Peyer's patch (tissue), 4 donors: ENCODE results near the gene CEP128. TPM values are rescaled to one million over a fixed set of nuclear protein-coding genes. Genes with fewer than 3 reads are reported as not detected.

Experiments used
- DNase-seq, 3 donors: peaks; one replicate each; pipeline ENCODE4 v3.0.0-alpha.2; 2017 to 2019
- H3K27ac ChIP-seq, 4 donors: fragments of 200-600 bp; sonication (generic); one replicate each; pipeline ENCODE4 v1.5.1; 2016 to 2019
- H3K27me3 ChIP-seq, 2 donors: fragments of 200-600 bp; sonication (generic); one replicate each; pipeline ENCODE4 v1.5.1; 2019
- H3K36me3 ChIP-seq, 3 donors: fragments of 200-600 bp; sonication (generic); one replicate each; pipeline ENCODE4 v1.5.1; 2016 to 2019
- H3K4me1 ChIP-seq, 4 donors: fragments of 200-600 bp; sonication (generic); one replicate each; pipeline ENCODE4 v1.5.1; 2016 to 2019
- H3K4me3 ChIP-seq, 4 donors: fragments of 200-600 bp; sonication (generic); 1 replicate in 3 of 4; 2 replicates in 1 of 4; pipeline ENCODE4 v1.5.1; 2016 to 2019; ENCODE audit warnings: mild to moderate bottlenecking in 1 of 4
- H3K9me3 ChIP-seq, 4 donors: fragments of 200-600 bp; sonication (generic); one replicate each; pipeline ENCODE4 v1.5.1; 2016 to 2019; ENCODE audit warnings: mild to moderate bottlenecking in 1 of 4
- POLR2A ChIP-seq, 2 donors: fragments of 450-650 bp; IDR thresholded peaks; one replicate each; pipeline ENCODE4 v1.5.1; 2017; ENCODE audit warnings: antibody characterized with exemption in 2 of 2, mild to moderate bottlenecking in 2 of 2, moderate library complexity in 2 of 2
- total RNA-seq, 4 donors: library from RNA; depleted of rRNA; stranded (reverse); fragments of >200 nt; gene quantifications; one replicate each; pipeline ENCODE4 v1.1.0, GENCODE V29; 2016
- TF ChIP-seq, protein P1 (sequence below), 6 experiments: fragments of 450-650 bp in 4 of 6; fragments of 200-600 bp in 2 of 6; sonication (generic) in 1 of 6; IDR thresholded peaks; one replicate each; pipeline ENCODE4 v1.5.1; 2017 to 2019; ENCODE audit warnings: antibody characterized with exemption in 6 of 6, mild to moderate bottlenecking in 3 of 6, moderate library complexity in 1 of 6

The CEP128 gene
- total RNA-seq, 4 donors from 2014 or later, result 5.9 to 51.2 (median 6.7) TPM

DNA sequence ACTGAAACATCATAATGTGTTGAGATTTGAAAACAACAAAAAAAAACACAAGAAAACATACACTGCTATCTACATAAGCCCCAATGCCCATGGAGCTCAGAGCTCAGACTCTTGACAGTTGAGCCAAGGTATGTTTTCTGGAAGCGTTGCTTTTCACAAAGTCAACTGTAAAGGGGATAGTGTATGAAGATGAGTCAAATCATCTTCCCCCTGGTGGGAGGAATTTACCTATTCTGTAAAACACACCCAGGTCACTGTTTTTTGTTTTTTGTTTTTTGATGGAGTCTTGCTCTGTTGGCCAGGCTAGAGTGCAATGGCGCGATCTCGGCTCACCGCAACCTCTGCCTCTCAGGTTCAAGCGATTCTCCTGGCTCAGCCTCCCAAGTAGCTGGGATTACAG, 368.9 kb downstream of the CEP128 start:
- H3K27ac ChIP-seq, result no peak overlapping the region
- no peaks in the 10 kb centered on the region for H3K9me3 ChIP-seq

DNA sequence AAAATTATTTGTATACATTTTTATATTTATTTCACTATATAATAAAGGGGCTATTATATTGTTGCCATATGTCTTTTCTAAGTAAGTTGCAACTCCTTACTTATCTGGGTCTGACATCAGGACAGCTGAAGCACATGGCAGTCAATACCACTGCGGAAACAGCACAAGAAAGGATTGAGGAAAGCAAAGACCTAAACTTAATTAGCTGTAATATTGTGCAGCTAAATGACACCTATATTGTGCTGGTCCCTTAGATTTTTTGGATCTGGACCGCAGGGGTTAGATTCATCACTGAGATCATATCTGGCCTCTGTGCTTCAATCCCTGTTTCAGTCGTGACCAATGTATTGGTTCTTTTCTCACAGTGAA, 370.6 kb downstream of the CEP128 start:
- H3K4me3 ChIP-seq, result no peak overlapping the region
- no peak for DNase-seq
- H3K4me1 ChIP-seq, result no peaks in the 10 kb centered on the region
- no peak for TF ChIP-seq POLR2A (IDR thresholded peaks at IDR 0.05)
- TF ChIP-seq, protein P1, sequence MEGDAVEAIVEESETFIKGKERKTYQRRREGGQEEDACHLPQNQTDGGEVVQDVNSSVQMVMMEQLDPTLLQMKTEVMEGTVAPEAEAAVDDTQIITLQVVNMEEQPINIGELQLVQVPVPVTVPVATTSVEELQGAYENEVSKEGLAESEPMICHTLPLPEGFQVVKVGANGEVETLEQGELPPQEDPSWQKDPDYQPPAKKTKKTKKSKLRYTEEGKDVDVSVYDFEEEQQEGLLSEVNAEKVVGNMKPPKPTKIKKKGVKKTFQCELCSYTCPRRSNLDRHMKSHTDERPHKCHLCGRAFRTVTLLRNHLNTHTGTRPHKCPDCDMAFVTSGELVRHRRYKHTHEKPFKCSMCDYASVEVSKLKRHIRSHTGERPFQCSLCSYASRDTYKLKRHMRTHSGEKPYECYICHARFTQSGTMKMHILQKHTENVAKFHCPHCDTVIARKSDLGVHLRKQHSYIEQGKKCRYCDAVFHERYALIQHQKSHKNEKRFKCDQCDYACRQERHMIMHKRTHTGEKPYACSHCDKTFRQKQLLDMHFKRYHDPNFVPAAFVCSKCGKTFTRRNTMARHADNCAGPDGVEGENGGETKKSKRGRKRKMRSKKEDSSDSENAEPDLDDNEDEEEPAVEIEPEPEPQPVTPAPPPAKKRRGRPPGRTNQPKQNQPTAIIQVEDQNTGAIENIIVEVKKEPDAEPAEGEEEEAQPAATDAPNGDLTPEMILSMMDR (IDR thresholded peaks at IDR 0.05), result no peak
- H3K27me3 ChIP-seq, result no peaks in the 10 kb centered on the region
- H3K9me3 ChIP-seq, result no peaks in the 10 kb centered on the region
- H3K36me3 ChIP-seq, result no peaks in the 10 kb centered on the region
- H3K27ac ChIP-seq, result no peak overlapping the region

More for the DNA sequence above, 368.9 kb downstream of the CEP128 start:
- no peaks in the 10 kb centered on the region for H3K27me3 ChIP-seq
- H3K4me1 ChIP-seq, result no peaks in the 10 kb centered on the region
- no peaks in the 10 kb centered on the region for H3K36me3 ChIP-seq
- no peak for DNase-seq
- H3K4me3 ChIP-seq, result no peak overlapping the region
- no peak for TF ChIP-seq POLR2A (IDR thresholded peaks at IDR 0.05)
- TF ChIP-seq, protein P1 (IDR thresholded peaks at IDR 0.05), result no peak

DNA sequence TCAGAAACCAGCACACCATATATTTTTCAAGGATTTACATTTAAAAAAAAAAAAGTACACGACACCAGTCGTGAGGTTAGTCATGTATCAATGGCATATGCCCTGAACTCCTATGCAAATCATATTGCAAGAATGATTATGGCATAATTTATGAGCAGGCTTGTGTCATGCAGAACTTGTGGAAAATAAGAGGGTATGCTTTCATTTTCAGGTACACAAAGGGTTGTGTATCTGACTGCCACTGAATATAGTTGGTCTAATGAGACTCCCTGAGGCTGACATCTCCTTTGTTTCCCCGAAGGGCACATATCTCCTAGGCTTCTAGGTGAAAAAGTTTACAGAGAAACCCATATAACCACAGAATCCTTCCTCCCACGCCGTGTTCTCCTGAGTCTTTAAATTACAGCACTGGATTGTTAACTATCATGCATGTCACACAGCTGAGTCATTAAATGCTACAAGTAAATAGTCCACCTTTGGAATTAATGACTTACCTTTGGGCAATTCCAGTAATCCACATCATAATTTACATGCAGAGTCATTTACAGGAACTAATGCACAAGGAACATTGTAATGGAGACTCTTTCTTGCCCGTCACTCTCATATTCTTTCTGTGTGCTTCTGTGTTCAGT, 373.5 kb downstream of the CEP128 start:
- no peak for TF ChIP-seq POLR2A (IDR thresholded peaks at IDR 0.05)
- TF ChIP-seq, protein P1 (IDR thresholded peaks at IDR 0.05), result no peak
- H3K27ac ChIP-seq, result peak overlapping the region in 1 of 4 donors; percentile 42
- H3K36me3 ChIP-seq, result no peaks in the 10 kb centered on the region
- no peaks in the 10 kb centered on the region for H3K4me1 ChIP-seq
- H3K4me3 ChIP-seq, result peak overlapping the region in 1 of 4 donors; percentile 16
- H3K27me3 ChIP-seq, result no peaks in the 10 kb centered on the region
- no peak for DNase-seq
- H3K9me3 ChIP-seq, result no peaks in the 10 kb centered on the region

DNA sequence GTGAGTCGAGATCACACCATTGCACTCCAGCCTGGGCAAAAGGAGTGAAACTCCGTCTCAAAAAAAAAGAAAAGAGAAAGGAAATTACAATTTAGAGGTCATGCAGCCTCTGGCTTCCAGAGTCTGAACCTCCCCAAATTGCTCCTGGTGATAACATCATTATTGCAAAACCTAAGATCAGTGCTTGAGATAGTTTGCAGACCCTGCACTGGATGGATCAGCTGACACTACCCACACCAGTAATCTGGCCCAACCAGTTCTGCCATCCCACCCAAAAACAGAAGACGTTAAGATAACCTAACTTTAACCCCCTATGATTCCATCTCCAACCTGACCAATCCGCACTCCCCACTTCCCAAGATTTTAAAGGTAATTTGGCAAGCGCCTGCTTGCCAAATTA, 376.5 kb downstream of the CEP128 start:
- no peak overlapping the region for H3K4me3 ChIP-seq
- no peaks in the 10 kb centered on the region for H3K9me3 ChIP-seq

GRCh38 chr14:80564051-80564450, 377.5 kb downstream of the CEP128 start:
- no peaks in the 10 kb centered on the region for H3K36me3 ChIP-seq

More for the DNA sequence above, 376.5 kb downstream of the CEP128 start:
- no peaks in the 10 kb centered on the region for H3K27me3 ChIP-seq
- TF ChIP-seq, protein P1 (IDR thresholded peaks at IDR 0.05), result no peak
- TF ChIP-seq POLR2A (IDR thresholded peaks at IDR 0.05), result no peak
- no peak overlapping the region for H3K27ac ChIP-seq
- DNase-seq, result no peak
- H3K4me1 ChIP-seq, result no peaks in the 10 kb centered on the region
- H3K36me3 ChIP-seq, result no peaks in the 10 kb centered on the region

More at GRCh38 chr14:80564051-80564450, 377.5 kb downstream of the CEP128 start:
- H3K27me3 ChIP-seq, result no peaks in the 10 kb centered on the region
- H3K9me3 ChIP-seq, result no peaks in the 10 kb centered on the region
- no peak for TF ChIP-seq POLR2A (IDR thresholded peaks at IDR 0.05)
- TF ChIP-seq, protein P1 (IDR thresholded peaks at IDR 0.05), result no peak
- no peak for DNase-seq
- H3K4me3 ChIP-seq, result no peak overlapping the region
- no peaks in the 10 kb centered on the region for H3K4me1 ChIP-seq
- no peak overlapping the region for H3K27ac ChIP-seq
